ENCODE data around the gene CDKL1.
"Not testable (repeated sequence)": the region's sequence is repeated elsewhere in the genome, so short reads cannot be mapped to it uniquely, and the experiment has no call there.

The CDKL1 gene

DNA sequence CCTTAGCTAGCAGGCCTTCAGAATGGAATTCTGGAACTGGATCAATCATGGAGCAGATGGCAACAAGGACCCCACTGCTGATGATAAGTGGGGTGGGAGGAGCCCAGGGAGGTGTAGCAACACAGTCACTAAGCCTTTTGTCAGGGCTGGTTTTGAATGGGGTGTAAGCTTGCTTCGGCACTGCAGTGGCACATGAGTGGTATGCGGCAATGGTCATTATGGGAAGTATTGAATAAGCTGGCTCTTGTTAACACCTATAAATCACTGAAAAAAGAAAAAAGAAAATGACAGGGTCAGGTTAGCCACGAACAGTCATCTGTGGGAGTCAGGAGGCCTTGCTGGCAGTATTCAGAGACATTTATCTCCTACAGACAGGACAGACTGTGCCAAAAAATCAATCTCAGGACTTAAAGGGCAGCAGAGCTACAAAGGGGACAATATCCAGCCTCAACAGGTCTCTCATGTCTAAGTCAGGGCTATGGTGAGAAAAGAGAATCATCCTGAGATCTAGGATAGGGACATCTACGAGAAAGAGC is 19.1 kb downstream of the CDKL1 start:
- Histone ChIP-seq H3K4me1 (ENCODE audit: insufficient read depth, low read length) (no peaks in the 10 kb centered on the region), H3K9ac (ENCODE audit: low read depth, low read length) (no peak overlapping the region)

DNA sequence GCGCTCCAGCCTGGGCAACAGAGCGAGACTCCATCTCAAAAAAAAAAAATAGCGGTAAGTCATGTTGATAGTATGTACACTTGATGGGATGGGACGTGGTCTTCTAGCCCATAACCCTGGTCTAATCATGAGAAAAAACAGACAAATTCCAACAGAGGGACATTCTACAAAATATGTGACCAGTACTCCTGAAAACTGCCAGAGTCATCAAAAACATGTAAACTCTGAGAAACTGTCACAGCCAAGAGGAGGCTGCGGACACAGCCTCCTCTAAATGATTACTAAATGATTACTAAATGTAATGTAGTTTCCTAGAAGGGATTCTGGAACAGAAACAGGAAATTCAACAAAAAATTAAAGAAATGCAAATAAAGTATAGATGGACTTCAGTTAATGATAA is 20.9 kb downstream of the CDKL1 start:
- H3K9ac ChIP-seq (ENCODE audit: low read depth, low read length), result no peak overlapping the region
- no peaks in the 10 kb centered on the region for H3K36me3 ChIP-seq (ENCODE audit: insufficient read depth, low read length)
- H3K9me3 ChIP-seq (ENCODE audit: control insufficient read depth, insufficient read depth, low read length), result no peaks in the 10 kb centered on the region
- H3K4me1 ChIP-seq (ENCODE audit: insufficient read depth, low read length), result no peaks in the 10 kb centered on the region

More for the DNA sequence above, 19.1 kb downstream of the CDKL1 start:
- H3K9me3 ChIP-seq (ENCODE audit: control insufficient read depth, insufficient read depth, low read length), result no peaks in the 10 kb centered on the region
- H3K36me3 ChIP-seq (ENCODE audit: insufficient read depth, low read length), result no peaks in the 10 kb centered on the region

DNA sequence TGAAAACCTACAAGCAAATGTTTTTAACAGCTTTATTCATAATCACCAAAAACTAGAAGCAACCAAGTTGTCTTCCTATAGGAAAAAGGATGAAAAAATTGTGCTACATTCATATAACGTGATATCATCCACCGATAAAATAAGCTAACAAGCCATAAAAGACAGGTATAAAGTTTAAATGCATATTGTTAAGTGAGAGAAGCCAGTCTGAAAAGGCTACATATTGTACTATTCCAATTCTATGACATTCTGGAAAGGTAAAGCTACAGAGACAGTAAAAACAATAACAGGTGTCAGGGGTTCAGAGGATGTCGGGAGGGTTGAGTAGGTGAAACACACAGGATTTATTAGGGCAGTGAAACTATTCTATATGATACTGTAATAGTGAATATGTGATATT is 22.7 kb downstream of the CDKL1 start:
- H3K36me3 ChIP-seq (ENCODE audit: insufficient read depth, low read length), result no peaks in the 10 kb centered on the region
- H3K9ac ChIP-seq (ENCODE audit: low read depth, low read length), result no peak overlapping the region
- no peaks in the 10 kb centered on the region for H3K9me3 ChIP-seq (ENCODE audit: control insufficient read depth, insufficient read depth, low read length)
- no peaks in the 10 kb centered on the region for H3K4me1 ChIP-seq (ENCODE audit: insufficient read depth, low read length)

- no peaks in the 10 kb centered on the region for H3K9me3 ChIP-seq (ENCODE audit: control insufficient read depth, insufficient read depth, low read length)
Measured at GRCh38 chr14:50371546-50371945, 25.1 kb downstream of the CDKL1 start.

GRCh38 chr14:50366589-50366988 is 30.1 kb downstream of the CDKL1 start:
- H3K9me3 ChIP-seq (ENCODE audit: control insufficient read depth, insufficient read depth, low read length), result no peaks in the 10 kb centered on the region
- no peaks in the 10 kb centered on the region; the same call in 1 of the 2 replicates for H3K36me3 ChIP-seq (ENCODE audit: insufficient read depth, low read length)
- H3K4me1 ChIP-seq (ENCODE audit: insufficient read depth, low read length), result no peaks in the 10 kb centered on the region
- no peak overlapping the region for H3K9ac ChIP-seq (ENCODE audit: low read depth, low read length)

More at GRCh38 chr14:50371546-50371945, 25.1 kb downstream of the CDKL1 start:
- Histone ChIP-seq H3K36me3 (ENCODE audit: insufficient read depth, low read length) (no peaks in the 10 kb centered on the region), H3K4me1 (ENCODE audit: insufficient read depth, low read length) (no peaks in the 10 kb centered on the region), H3K9ac (ENCODE audit: low read depth, low read length) (no peak overlapping the region)

DNA sequence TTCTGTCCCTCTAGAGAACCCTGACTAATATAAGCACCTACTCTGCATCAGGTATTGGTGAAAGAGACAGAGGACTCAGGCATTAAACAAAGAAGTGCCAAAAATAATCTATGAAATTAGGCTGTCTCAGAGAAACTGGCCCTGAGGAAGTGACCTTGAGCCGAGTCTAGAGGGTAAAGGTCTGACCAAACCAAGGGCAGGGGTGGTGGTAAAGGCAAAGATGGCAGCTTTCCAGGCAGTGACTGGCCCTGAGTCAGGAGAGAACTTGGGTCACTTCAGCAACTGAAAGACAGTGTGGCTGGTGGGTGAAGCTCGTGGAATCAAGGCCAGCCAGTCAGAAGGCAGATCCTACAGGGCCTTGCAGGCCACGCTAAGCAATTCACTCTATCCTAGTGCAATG is 30.6 kb downstream of the CDKL1 start:
- Histone ChIP-seq H3K9me3 (ENCODE audit: control insufficient read depth, insufficient read depth, low read length) (no peaks in the 10 kb centered on the region), H3K36me3 (ENCODE audit: insufficient read depth, low read length) (no peaks in the 10 kb centered on the region; the same call in 1 of the 2 replicates), H3K4me1 (ENCODE audit: insufficient read depth, low read length) (no peaks in the 10 kb centered on the region), H3K9ac (ENCODE audit: low read depth, low read length) (no peak overlapping the region)

DNA sequence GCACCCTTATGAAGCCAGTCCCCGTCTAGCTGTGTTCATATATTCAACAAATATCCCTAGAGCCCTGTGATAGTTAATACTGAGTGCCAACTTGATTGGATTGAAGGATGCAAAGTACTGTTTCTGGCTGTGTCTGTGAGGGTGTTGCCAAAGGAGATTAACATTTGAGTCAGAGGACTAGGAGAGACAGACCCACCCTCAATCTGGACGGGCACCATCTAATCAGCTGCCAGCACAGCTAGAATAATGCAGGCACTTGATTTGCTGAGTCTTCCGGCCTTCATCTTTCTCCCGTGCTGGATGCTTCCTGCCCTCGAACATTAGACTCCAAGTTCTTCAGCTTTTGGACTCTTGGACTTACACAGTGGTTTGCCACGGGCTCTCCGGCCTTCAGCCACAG is 31.1 kb downstream of the CDKL1 start:
- H3K36me3 ChIP-seq (ENCODE audit: insufficient read depth, low read length); H3K9me3 ChIP-seq (ENCODE audit: control insufficient read depth, insufficient read depth, low read length); H3K9ac ChIP-seq (ENCODE audit: low read depth, low read length); H3K4me1 ChIP-seq (ENCODE audit: insufficient read depth, low read length): not testable (repeated sequence)

DNA sequence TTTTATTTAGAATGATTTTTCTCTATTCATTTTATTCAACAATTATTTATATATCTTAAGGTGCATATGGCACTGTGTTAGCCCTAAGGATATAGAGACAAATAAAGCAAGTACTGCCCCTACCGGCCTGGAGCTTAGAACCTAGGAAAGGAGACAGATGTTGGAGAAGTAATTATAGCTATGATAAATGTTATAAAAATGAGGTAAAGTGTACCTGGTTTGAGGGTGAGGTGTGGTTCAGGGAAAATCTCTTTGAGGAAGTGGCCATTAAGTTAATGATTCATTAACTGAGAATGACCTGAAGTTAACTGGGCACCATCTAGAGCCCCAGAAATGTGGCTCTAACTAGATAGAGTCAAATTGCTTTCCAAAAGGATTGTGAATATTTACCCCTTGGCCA is 31.9 kb downstream of the CDKL1 start:
- Histone ChIP-seq H3K36me3 (ENCODE audit: insufficient read depth, low read length) (no peaks in the 10 kb centered on the region; the same call in 1 of the 2 replicates), H3K9me3 (ENCODE audit: control insufficient read depth, insufficient read depth, low read length) (no peaks in the 10 kb centered on the region), H3K4me1 (ENCODE audit: insufficient read depth, low read length) (no peaks in the 10 kb centered on the region), H3K9ac (ENCODE audit: low read depth, low read length) (no peak overlapping the region)

DNA sequence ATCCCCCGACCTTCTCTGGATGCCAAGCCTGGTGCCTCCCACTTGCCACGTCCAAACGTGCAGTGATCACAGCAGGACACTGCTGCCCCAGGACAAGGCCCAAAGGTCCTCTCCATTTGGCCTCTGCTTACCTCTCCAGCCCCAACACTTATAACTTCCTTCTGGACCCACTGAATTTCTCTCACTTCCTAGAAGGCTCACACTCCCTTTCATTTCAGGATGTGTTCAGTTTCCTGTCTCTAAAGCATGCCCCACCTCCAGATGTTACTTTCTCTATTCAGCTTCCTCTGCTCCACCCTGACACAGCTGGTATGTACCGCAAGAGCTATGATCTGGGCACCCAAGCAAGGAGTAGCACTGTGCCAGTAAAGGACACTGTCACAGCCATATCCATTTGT is 33.0 kb downstream of the CDKL1 start:
- Histone ChIP-seq H3K9ac (ENCODE audit: low read depth, low read length) (no peak overlapping the region), H3K9me3 (ENCODE audit: control insufficient read depth, insufficient read depth, low read length) (no peaks in the 10 kb centered on the region), H3K4me1 (ENCODE audit: insufficient read depth, low read length) (no peaks in the 10 kb centered on the region), H3K36me3 (ENCODE audit: insufficient read depth, low read length) (no peaks in the 10 kb centered on the region; the same call in 1 of the 2 replicates)

DNA sequence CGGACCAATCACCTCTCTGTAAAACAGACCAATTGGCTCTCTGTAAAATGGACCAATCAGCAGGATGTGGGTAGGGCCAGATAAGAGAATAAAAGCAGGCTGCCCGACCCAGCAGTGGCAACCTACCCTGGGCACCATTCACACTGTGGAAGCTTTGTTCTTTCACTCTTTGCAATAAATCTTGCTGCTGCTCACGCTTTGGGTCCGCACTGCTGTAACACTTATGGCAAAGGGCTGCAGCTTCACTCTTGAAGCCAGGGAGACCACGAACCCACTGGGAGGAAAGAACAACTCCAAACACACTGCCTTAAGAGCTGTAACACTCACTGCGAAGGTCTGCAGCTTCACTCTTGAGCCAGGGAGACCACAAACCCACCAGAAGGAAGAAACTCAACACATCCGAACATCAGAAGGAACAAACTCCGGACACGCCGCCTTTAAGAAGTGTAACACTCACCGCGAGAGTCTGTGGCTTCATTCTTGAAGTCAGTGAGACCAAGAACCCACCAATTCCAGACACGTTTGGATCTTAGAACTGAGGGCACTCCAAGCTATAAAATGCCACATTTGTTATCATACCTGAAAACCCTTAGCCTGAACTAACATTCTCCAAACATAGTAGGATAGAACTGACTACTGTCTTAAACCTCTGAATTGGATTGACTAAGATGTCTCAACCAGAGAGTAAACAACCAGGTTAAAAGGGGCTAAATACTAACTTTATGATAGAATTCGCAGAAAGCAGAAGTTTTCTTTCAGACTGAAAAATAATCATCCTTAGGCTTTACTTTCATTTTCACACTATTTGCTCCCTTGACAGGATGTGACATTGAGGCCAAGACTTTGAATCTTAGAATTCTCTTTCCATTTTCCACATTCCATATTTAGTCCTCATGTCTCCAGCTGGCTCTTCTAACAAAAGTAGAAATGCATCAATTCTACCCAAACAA is 33.6 kb downstream of the CDKL1 start:
- H3K36me3 ChIP-seq (ENCODE audit: insufficient read depth, low read length), result no peaks in the 10 kb centered on the region; the same call in 1 of the 2 replicates
- no peak overlapping the region for H3K9ac ChIP-seq (ENCODE audit: low read depth, low read length)
- H3K4me1 ChIP-seq (ENCODE audit: insufficient read depth, low read length), result no peaks in the 10 kb centered on the region
- no peaks in the 10 kb centered on the region for H3K9me3 ChIP-seq (ENCODE audit: control insufficient read depth, insufficient read depth, low read length)

- not testable (repeated sequence) for H3K36me3 ChIP-seq (ENCODE audit: insufficient read depth, low read length); H3K4me1 ChIP-seq (ENCODE audit: insufficient read depth, low read length); H3K9me3 ChIP-seq (ENCODE audit: control insufficient read depth, insufficient read depth, low read length); H3K9ac ChIP-seq (ENCODE audit: low read depth, low read length)
Measured at GRCh38 chr14:50361473-50362403, 34.9 kb downstream of the CDKL1 start.

DNA sequence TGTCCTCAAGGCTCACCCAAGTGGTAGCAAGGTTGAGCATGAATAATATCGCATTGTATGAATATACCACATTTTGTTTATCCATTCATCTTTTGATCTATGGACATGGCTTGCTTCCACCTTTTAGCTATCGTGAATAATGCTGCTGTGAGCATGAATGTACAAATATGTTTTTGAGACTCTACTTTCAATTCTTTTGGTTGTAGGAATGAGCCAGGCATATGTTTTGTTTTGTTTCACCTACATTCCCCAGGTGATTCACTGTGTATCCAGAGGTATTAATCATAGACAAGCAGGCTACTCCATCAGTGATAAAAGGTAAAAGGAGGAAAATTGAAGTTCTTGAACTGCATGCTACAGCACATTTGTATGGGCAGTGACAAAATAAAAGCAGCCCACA is 35.8 kb downstream of the CDKL1 start:
- no peak overlapping the region for H3K9ac ChIP-seq (ENCODE audit: low read depth, low read length)
- no peaks in the 10 kb centered on the region; the same call in 1 of the 2 replicates for H3K36me3 ChIP-seq (ENCODE audit: insufficient read depth, low read length)
- H3K9me3 ChIP-seq (ENCODE audit: control insufficient read depth, insufficient read depth, low read length), result no peaks in the 10 kb centered on the region
- no peaks in the 10 kb centered on the region; the same call in 1 of the 2 replicates for H3K4me1 ChIP-seq (ENCODE audit: insufficient read depth, low read length)

GRCh38 chr14:50360093-50360492 is 36.6 kb downstream of the CDKL1 start:
- H3K9ac ChIP-seq (ENCODE audit: low read depth, low read length), result no peak overlapping the region
- no peaks in the 10 kb centered on the region; the same call in 1 of the 2 replicates for H3K4me1 ChIP-seq (ENCODE audit: insufficient read depth, low read length)
- no peaks in the 10 kb centered on the region; the same call in 1 of the 2 replicates for H3K36me3 ChIP-seq (ENCODE audit: insufficient read depth, low read length)
- H3K9me3 ChIP-seq (ENCODE audit: control insufficient read depth, insufficient read depth, low read length), result no peaks in the 10 kb centered on the region

DNA sequence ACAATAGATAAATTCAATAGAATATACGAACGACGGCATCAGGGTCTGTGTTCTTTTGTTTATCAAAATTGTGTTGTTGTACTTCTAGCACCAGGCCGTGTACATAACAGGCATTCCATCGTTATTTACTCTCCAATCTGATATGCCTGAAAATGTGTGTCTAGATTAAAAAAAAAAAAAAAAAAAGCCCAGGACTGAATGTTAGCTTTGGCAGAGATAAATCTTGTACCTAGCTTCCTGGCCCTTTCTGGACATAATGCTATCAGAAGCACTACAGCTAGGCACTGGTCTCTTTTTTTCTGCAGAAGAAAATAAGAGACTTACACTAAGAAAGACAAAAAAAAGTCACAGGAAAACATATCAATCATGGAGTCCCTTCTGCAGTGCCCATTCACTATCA is 37.0 kb downstream of the CDKL1 start:
- no peaks in the 10 kb centered on the region; the same call in 1 of the 2 replicates for H3K36me3 ChIP-seq (ENCODE audit: insufficient read depth, low read length)
- no peaks in the 10 kb centered on the region for H3K9me3 ChIP-seq (ENCODE audit: control insufficient read depth, insufficient read depth, low read length)
- H3K9ac ChIP-seq (ENCODE audit: low read depth, low read length), result no peak overlapping the region
- H3K4me1 ChIP-seq (ENCODE audit: insufficient read depth, low read length), result no peaks in the 10 kb centered on the region; the same call in 1 of the 2 replicates
